K562 treated with DMSO at 1 percent for 4 hours (cell line): ENCODE measurements around the gene KLHL20. TPM values are rescaled to one million over a fixed set of nuclear protein-coding genes. Genes with fewer than 3 reads are reported as not detected.

ENCODE experiments used
- total RNA-seq: library from RNA; unstranded; fragments of 300-600 nt; gene quantifications from 2 replicates; pipeline ENCODE4 v1.2.3, GENCODE V29; 2022; ENCODE audit not compliant: insufficient read depth

KLHL20 gene
- 18.1 and 28.4 TPM in 2 replicates for total RNA-seq

GRCh38 chr1:173714759-173715537, at the start of gene KLHL20:
TSS of gene KLHL20 (plus strand) at chr1:173714981. CDS start at chr1:173716044, 1,063 bp downstream.

DNA sequence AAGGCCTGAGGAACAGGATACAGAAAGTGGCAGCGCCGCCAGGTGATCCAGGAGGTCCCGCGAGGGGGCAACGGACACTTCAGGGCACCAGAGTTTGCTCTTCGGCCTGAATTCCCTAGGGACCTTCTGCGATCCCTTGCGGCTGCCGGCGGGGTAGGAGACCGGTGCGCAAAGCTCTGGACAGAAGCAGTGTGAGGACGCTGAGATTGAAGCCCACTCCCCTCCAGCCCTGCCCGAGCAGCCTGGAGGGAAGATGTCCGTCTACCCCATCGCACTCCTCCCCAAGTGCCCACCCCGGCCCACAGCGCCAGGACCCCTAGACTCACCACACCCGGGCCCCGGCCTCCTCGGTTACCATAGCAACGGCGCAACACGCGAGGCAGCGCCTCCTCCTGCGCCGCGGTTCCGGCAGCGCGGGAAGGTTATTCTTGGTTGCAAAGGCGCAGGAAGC, 45.3 kb upstream of the KLHL20 start, which contains the start of gene ANKRD45:
Gene ANKRD45, minus strand, starts transcription at position 361 of the 451 bp plus-strand sequence. CDS start 10,433 bp downstream, outside the sequence.

GRCh38 chr1:173824315-173825081, 109.7 kb downstream of the KLHL20 start, which contains the start of the genes CENPL and DARS2:
TSS of gene CENPL (minus strand) at chr1:173824883. CDS start at chr1:173811299, 13,584 bp downstream.
TSS of gene DARS2 (plus strand) at chr1:173824673. CDS start at chr1:173825230, 557 bp downstream.

Other genes starting within 250 kb of the KLHL20 start
- gene PRDX6, start 237.6 kb upstream of the KLHL20 start, total RNA-seq, result 255 and 272 TPM in 2 replicates
- 1.9 TPM in 1 of 2 replicates, not detected in the other for gene SLC9C2, start 111.9 kb upstream of the KLHL20 start, total RNA-seq
- not detected in 2 replicates for gene TEX50, start 79.6 kb upstream of the KLHL20 start, total RNA-seq
- gene ANKRD45, start 45.1 kb upstream of the KLHL20 start, total RNA-seq, result not detected in 2 replicates
- 19.3 and 24.4 TPM in 2 replicates for gene DARS2, start 109.7 kb downstream of the KLHL20 start, total RNA-seq
- gene CENPL, start 109.9 kb downstream of the KLHL20 start, total RNA-seq, result 17.0 and 20.6 TPM in 2 replicates
- 2,304 and 2,436 TPM in 2 replicates for gene GAS5, start 153.0 kb downstream of the KLHL20 start, total RNA-seq
- 1.9 and 2.5 TPM in 2 replicates for gene ZBTB37, start 153.4 kb downstream of the KLHL20 start, total RNA-seq
- 4.9 and 10.3 TPM in 2 replicates for gene SERPINC1, start 202.3 kb downstream of the KLHL20 start, total RNA-seq